Neural cell (in vitro differentiated cells): ENCODE measurements around the gene CXCL10. TPM values are rescaled to one million over a fixed set of nuclear protein-coding genes. Genes with fewer than 3 reads are reported as not detected.

Experiments
- H2AFZ ChIP-seq: fragments of 200-600, 300-800 bp; sonication (generic), shearing (Covaris generic); 2 replicates; pipeline ENCODE4 v1.6.0; 2014; ENCODE audit warnings: low read depth, mild to moderate bottlenecking, antibody characterized with exemption, low read length, moderate library complexity
- H3F3A ChIP-seq: fragments of 200-600 bp; shearing (Covaris generic); 2 replicates; pipeline ENCODE4 v1.6.1; 2016; ENCODE audit warnings: mild to moderate bottlenecking, moderate library complexity, mixed read lengths, antibody characterized with exemption, low read length; ENCODE audit not compliant: insufficient read depth, poor library complexity, severe bottlenecking
- H3K27ac ChIP-seq: fragments of 200-600, 300-800 bp; sonication (generic), shearing (Covaris generic); 2 replicates; pipeline ENCODE4 v1.5.1; 2014; ENCODE audit warnings: mild to moderate bottlenecking, low read length, moderate library complexity
- H3K27me3 ChIP-seq: fragments of 300-800, 200-600 bp; sonication (generic), shearing (Covaris generic); 2 replicates; pipeline ENCODE4 v1.6.0; 2014; ENCODE audit warnings: mild to moderate bottlenecking, low read depth, low read length, moderate library complexity; ENCODE audit not compliant: insufficient read depth
- H3K36me3 ChIP-seq: fragments of 300-800, 200-600 bp; sonication (generic), shearing (Covaris generic); 2 replicates; pipeline ENCODE4 v1.5.1; 2014; ENCODE audit warnings: mild to moderate bottlenecking, antibody characterized with exemption, low read length, moderate library complexity; ENCODE audit not compliant: insufficient read depth
- H3K4me2 ChIP-seq: fragments of 300-800, 200-600 bp; sonication (generic), shearing (Covaris generic); 2 replicates; pipeline ENCODE4 v1.6.0; 2014; ENCODE audit warnings: mild to moderate bottlenecking, low read length
- H3K4me3 ChIP-seq: fragments of 300-800, 200-600 bp; sonication (generic), shearing (Covaris generic); 2 replicates; pipeline ENCODE4 v1.5.1; 2014; ENCODE audit warnings: mild to moderate bottlenecking, low read length, moderate library complexity
- H3K79me2 ChIP-seq: fragments of 200-600 bp; shearing (Covaris generic); replicated peaks from 2 replicates; pipeline ENCODE4 v1.6.0; 2014; ENCODE audit warnings: mild to moderate bottlenecking, low read length, moderate library complexity; ENCODE audit not compliant: insufficient read depth
- H3K9ac ChIP-seq: fragments of 300-800, 200-600 bp; sonication (generic), shearing (Covaris generic); 2 replicates; pipeline ENCODE4 v1.6.1; 2016; ENCODE audit warnings: mild to moderate bottlenecking, low read length, mixed read lengths
- H3K9me2 ChIP-seq: fragments of 200-600 bp; shearing (Covaris generic); 2 replicates; pipeline ENCODE4 v1.6.1; 2016; ENCODE audit warnings: mild to moderate bottlenecking, low read length, mixed read lengths; ENCODE audit not compliant: insufficient read depth
- H3K9me3 ChIP-seq: fragments of 200-600, 300-800 bp; sonication (generic), shearing (Covaris generic); 2 replicates; pipeline ENCODE4 v1.6.1; 2016; ENCODE audit warnings: mild to moderate bottlenecking, mixed run types, low read length, moderate library complexity, mixed read lengths
- H4K20me1 ChIP-seq: fragments of 200-600 bp; shearing (Covaris generic); 2 replicates; pipeline ENCODE4 v1.6.1; 2016; ENCODE audit warnings: mild to moderate bottlenecking, mixed run types; ENCODE audit not compliant: insufficient read depth
- CTCF ChIP-seq: fragments of 450-650 bp; IDR thresholded peaks from 2 replicates; pipeline ENCODE4 v1.5.1; 2014; ENCODE audit warnings: antibody characterized with exemption, mild to moderate bottlenecking, moderate library complexity; ENCODE audit not compliant: poor library complexity, severe bottlenecking
- EP300 ChIP-seq: fragments of 450-650 bp; conservative IDR thresholded peaks from 2 replicates; pipeline ENCODE4 v1.6.1; 2014; ENCODE audit warnings: antibody characterized with exemption, mild to moderate bottlenecking, moderate library complexity; ENCODE audit not compliant: poor library complexity, severe bottlenecking
- EZH2 ChIP-seq: fragments of 200-600, 300-800 bp; shearing (Covaris generic), sonication (generic); IDR thresholded peaks from 2 replicates; pipeline ENCODE4 v1.6.1; 2014; ENCODE audit warnings: antibody characterized with exemption, low read length, borderline replicate concordance, mild to moderate bottlenecking; ENCODE audit not compliant: insufficient read depth, poor library complexity, severe bottlenecking
- MXI1 ChIP-seq: fragments of 450-650 bp; conservative IDR thresholded peaks from 2 replicates; pipeline ENCODE4 v1.6.1; 2014; ENCODE audit warnings: antibody characterized with exemption, mild to moderate bottlenecking; ENCODE audit not compliant: poor library complexity, severe bottlenecking
- POLR2AphosphoS5 ChIP-seq: IDR thresholded peaks from 2 replicates; pipeline ENCODE4 v1.6.1; 2012
- RAD21 ChIP-seq: fragments of 450-650 bp; conservative IDR thresholded peaks from 2 replicates; pipeline ENCODE4 v1.6.1; 2014; ENCODE audit warnings: antibody characterized with exemption, mild to moderate bottlenecking, moderate library complexity
- SMC3 ChIP-seq: fragments of 450-650 bp; conservative IDR thresholded peaks from 2 replicates; pipeline ENCODE4 v1.6.1; 2014; ENCODE audit warnings: antibody characterized with exemption, mild to moderate bottlenecking, moderate library complexity; ENCODE audit not compliant: poor library complexity
- TAF1 ChIP-seq: IDR thresholded peaks from 2 replicates; pipeline ENCODE4 v1.6.1; 2012; ENCODE audit warnings: low read depth
- polyA plus RNA-seq: library from polyadenylated mRNA; depleted of rRNA; stranded (reverse); fragments of >200 nt; gene quantifications from 2 replicates; pipeline ENCODE4 v1.2.3, GENCODE V29; 2014
- TF ChIP-seq, protein P1 (sequence below): IDR thresholded peaks from 2 replicates; pipeline ENCODE4 v1.6.1; 2012; ENCODE audit warnings: borderline replicate concordance

The CXCL10 gene
- polyA plus RNA-seq, 1 donor from 2014 or later: not detected

GRCh38 chr4:76022677-76023076 lies 620 bp downstream of the CXCL10 start:
- no peak overlapping the region for H3K4me2 ChIP-seq

DNA sequence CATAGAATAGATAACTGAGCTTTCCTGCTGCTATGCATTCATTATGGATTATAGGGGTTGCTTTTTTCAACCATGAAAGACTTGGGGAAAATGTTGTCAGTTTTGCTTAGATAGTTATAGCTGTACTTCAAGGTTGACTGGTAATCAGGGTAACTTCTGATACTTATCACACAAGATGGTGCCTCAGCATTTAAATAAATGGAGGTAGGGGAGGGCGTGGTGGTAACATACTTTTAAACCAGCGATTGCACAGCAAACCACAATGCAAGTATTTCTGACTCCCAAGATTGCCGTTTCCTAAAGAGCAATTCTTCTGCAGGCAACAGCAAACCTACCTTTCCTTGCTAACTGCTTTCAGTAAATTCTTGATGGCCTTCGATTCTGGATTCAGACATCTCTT lies 1.3 kb downstream of the CXCL10 start:
- Histone ChIP-seq H3K79me2 (no peaks in the 10 kb centered on the region), H3K36me3 (no peaks in the 10 kb centered on the region), H3K4me3 (no peak overlapping the region), H3K9ac (no peak overlapping the region), H3K4me2 (no peak overlapping the region), H2AFZ (no peak overlapping the region), H3K9me3 (no peaks in the 10 kb centered on the region), H4K20me1 (no peaks in the 10 kb centered on the region), H3K27me3 (no peaks in the 10 kb centered on the region), H3F3A (no peaks in the 10 kb centered on the region), H3K9me2 (no peaks in the 10 kb centered on the region), H3K27ac (no peak overlapping the region)
- no peak for TF ChIP-seq CTCF
- TF ChIP-seq EZH2: no peak
- TF ChIP-seq POLR2AphosphoS5: no peak
- TF ChIP-seq RAD21: no peak
- TF ChIP-seq MXI1: no peak
- TF ChIP-seq, protein P1, sequence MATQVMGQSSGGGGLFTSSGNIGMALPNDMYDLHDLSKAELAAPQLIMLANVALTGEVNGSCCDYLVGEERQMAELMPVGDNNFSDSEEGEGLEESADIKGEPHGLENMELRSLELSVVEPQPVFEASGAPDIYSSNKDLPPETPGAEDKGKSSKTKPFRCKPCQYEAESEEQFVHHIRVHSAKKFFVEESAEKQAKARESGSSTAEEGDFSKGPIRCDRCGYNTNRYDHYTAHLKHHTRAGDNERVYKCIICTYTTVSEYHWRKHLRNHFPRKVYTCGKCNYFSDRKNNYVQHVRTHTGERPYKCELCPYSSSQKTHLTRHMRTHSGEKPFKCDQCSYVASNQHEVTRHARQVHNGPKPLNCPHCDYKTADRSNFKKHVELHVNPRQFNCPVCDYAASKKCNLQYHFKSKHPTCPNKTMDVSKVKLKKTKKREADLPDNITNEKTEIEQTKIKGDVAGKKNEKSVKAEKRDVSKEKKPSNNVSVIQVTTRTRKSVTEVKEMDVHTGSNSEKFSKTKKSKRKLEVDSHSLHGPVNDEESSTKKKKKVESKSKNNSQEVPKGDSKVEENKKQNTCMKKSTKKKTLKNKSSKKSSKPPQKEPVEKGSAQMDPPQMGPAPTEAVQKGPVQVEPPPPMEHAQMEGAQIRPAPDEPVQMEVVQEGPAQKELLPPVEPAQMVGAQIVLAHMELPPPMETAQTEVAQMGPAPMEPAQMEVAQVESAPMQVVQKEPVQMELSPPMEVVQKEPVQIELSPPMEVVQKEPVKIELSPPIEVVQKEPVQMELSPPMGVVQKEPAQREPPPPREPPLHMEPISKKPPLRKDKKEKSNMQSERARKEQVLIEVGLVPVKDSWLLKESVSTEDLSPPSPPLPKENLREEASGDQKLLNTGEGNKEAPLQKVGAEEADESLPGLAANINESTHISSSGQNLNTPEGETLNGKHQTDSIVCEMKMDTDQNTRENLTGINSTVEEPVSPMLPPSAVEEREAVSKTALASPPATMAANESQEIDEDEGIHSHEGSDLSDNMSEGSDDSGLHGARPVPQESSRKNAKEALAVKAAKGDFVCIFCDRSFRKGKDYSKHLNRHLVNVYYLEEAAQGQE: no peak
- TF ChIP-seq EP300: no peak
- no peak for TF ChIP-seq TAF1
- no peak for TF ChIP-seq SMC3

More at GRCh38 chr4:76022677-76023076, 620 bp downstream of the CXCL10 start:
- Histone ChIP-seq H3K9me2 (no peaks in the 10 kb centered on the region), H3K79me2 (no peaks in the 10 kb centered on the region), H3F3A (no peaks in the 10 kb centered on the region), H3K4me3 (no peak overlapping the region), H3K9me3 (no peaks in the 10 kb centered on the region), H3K36me3 (no peaks in the 10 kb centered on the region), H3K27me3 (no peaks in the 10 kb centered on the region), H4K20me1 (no peaks in the 10 kb centered on the region), H2AFZ (no peak overlapping the region), H3K9ac (no peak overlapping the region), H3K27ac (no peak overlapping the region)
- TF ChIP-seq EZH2: no peak
- no peak for TF ChIP-seq POLR2AphosphoS5
- no peak for TF ChIP-seq EP300
- no peak for TF ChIP-seq MXI1
- no peak for TF ChIP-seq SMC3
- no peak for TF ChIP-seq RAD21
- no peak for TF ChIP-seq CTCF
- TF ChIP-seq TAF1: no peak
- TF ChIP-seq, protein P1: no peak
